Choroid plexus epithelial cell (primary cell): ENCODE results near the gene PGC.

ENCODE experiments used
- DNase-seq: peaks from one replicate; pipeline ENCODE4 v3.0.0-alpha.2; 2010; ENCODE audit warnings: low read depth
- H3K4me3 ChIP-seq: 2 replicates; pipeline ENCODE4 v1.5.1; 2011; ENCODE audit warnings: low read depth, mild to moderate bottlenecking, control low read depth, low read length, moderate library complexity
- TF ChIP-seq, protein P1 (sequence below): conservative IDR thresholded peaks from 2 replicates; pipeline ENCODE4 v1.5.1; 2011; ENCODE audit warnings: low read depth, mild to moderate bottlenecking, control low read depth, inconsistent platforms, low read length, moderate library complexity

The PGC gene

DNA sequence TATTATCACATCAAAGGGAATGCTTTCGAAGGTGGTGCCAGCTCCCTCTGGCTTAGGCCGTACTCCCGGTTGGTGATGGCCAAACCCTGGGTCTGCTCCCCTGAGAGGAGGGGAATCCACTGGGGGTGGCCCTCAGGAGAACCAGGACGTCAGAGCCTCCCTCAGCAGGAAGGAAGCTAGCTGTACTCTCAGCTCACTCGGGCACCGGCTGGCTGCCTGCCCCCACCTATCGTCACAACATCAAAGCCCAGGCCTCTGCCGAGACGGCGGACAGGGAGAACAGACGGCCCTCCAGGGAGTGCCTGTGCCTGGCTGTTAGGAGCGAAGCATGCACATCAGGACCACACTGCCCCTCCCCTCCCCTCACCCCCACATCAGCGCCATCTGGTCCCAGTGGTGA, 9.2 kb upstream of the PGC start:
- TF ChIP-seq, protein P1, sequence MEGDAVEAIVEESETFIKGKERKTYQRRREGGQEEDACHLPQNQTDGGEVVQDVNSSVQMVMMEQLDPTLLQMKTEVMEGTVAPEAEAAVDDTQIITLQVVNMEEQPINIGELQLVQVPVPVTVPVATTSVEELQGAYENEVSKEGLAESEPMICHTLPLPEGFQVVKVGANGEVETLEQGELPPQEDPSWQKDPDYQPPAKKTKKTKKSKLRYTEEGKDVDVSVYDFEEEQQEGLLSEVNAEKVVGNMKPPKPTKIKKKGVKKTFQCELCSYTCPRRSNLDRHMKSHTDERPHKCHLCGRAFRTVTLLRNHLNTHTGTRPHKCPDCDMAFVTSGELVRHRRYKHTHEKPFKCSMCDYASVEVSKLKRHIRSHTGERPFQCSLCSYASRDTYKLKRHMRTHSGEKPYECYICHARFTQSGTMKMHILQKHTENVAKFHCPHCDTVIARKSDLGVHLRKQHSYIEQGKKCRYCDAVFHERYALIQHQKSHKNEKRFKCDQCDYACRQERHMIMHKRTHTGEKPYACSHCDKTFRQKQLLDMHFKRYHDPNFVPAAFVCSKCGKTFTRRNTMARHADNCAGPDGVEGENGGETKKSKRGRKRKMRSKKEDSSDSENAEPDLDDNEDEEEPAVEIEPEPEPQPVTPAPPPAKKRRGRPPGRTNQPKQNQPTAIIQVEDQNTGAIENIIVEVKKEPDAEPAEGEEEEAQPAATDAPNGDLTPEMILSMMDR = no peak
- H3K4me3 ChIP-seq = no peak overlapping the region
- no peak for DNase-seq

DNA sequence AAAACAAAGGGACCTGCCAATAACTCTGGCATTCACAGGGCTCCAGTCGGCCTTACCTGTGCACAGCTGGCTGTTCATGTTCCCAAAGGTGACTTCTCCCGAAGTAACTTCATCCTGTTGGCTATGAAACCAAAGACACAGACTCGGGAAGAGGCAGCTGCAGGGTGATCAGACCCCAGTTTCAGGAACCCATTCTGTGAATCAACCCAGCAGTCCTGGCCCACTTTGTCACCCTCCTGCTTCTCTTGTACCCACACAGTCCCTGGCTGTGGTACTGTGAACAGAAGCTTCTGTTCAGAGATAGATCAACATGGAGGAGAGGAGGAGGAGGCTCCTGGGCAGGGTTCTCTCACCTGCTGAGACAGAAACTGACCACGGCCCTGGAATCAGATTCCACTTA, 8.7 kb upstream of the PGC start:
- TF ChIP-seq, protein P1 = no peak
- DNase-seq = no peak

DNA sequence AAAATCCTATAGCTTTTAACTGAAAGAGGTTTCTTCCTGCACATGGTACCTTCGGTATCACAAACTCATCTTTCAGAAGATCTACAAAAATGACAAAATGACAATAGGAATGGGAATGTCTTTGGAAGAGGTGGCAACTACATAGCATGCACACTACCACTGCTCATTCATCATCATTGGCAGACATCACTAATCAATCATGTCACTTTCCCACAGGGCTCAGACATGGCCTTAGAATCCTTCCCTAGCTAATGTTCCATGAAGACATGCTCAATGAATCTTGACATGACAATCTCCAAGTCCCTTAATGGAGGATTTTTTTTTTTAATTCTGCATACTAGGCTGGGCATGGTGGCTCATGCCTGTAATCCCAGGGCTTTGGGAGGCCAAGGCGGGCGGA, 3.2 kb upstream of the PGC start:
- no peak overlapping the region for H3K4me3 ChIP-seq
- TF ChIP-seq, protein P1 = no peak
- DNase-seq = no peak

More for the DNA sequence above, 8.7 kb upstream of the PGC start:
- no peak overlapping the region for H3K4me3 ChIP-seq

DNA sequence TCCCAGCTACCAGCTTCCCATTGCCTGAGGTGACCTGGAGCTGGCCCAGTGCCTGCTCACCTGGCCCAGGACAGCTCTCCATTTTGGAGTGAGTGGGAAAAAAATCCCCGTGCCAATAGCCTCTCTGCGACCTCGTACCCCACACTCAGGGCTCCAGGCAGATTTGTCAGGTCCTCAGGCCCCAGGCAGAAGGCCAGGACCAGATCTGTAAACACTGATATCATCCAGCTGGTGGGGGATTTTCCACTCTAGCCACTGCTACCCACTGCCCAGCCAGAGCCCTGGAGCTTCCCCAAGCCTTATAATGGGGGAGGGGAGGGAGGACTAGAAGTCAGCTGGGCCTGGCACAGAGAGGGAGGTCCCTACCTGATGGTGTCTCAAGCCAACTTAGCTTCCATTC, 1.3 kb upstream of the PGC start:
- DNase-seq = no peak
- no peak overlapping the region for H3K4me3 ChIP-seq
- TF ChIP-seq, protein P1 = no peak

DNA sequence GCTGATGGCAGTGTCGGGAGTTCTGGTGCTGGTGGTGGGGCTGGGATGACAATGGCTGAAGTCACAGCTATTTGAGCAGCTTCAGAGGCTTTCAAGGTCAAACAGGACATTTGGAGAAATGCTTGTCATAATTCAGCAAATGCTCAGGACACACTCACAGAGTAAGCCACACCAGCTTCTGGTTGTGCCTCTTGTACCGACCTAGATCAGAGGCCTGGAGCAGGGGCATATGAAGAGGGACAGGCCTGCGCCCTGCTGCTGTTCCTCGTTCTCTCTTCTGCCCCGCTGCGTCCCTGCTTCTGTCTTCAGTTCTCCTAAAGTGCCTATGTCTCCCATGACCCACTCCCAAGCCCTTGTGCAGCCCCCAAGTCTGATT, 893 bp upstream of the PGC start:
- TF ChIP-seq, protein P1 = no peak
- no peak for DNase-seq

DNA sequence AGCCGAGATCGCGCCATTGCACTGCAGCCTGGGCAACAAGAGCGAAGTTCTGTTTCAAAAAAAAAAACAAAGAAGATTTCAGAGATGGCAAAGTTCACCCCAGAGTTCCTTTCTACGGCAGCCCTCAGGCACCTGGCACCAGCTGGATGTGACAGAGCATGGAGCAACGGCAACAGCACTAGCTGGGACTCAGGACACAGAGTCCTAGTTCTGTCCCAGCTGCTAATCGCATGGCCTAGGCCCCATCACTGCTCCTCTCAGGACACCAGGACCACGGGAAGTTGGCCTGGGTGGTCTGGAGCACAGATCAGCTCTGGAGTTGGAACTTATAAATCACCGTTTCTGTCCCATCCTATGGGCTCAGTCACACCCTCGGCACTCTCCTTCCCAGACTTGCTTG, 1.1 kb downstream of the PGC start:
- DNase-seq = no peak
- TF ChIP-seq, protein P1 = no peak
- H3K4me3 ChIP-seq = no peak overlapping the region

More for the DNA sequence above, 893 bp upstream of the PGC start:
- no peak overlapping the region for H3K4me3 ChIP-seq

DNA sequence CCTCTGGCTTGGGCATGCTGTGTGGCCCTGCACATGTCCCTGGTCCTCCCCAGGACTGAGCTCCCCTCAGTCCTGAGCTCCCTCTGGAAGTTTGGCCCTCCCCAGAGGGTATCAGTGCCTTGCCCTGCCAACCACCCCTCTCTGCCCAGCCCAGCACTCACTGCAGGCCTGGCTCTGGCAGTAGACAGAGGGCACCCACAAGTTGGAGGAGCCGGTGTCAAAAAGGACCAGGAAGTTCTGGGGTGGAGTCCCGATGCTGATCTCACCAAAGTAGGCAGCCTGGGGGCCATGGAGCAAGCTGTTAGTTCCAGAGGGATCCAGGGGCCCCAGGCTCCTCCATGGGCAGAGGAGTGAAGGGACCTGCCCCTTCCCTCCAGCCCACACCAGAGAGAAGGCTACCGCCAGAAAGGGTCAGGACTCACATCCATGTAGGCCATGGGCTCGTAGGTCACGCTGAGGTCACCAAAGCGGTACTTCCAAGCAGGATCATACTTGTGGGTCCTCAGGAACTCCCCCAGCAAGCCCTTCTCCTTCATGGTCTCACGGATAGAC, 2.9 kb downstream of the PGC start:
- TF ChIP-seq, protein P1 = no peak
- H3K4me3 ChIP-seq = no peak overlapping the region
- no peak for DNase-seq
